K562 (cell line): Measurements from ENCODE around the gene LHX3. TPM values are rescaled to one million over a fixed set of nuclear protein-coding genes. Genes with fewer than 3 reads are reported as not detected.

Source experiments
- ATAC-seq: fragments of 200-7000 bp; cut with Tn5 transposase; 3 replicates; pipeline ENCODE4 v1.9.1; 2020; ENCODE audit warnings: moderate library complexity
- BruUV-seq: library from RNA; stranded (reverse); fragments of 400-500 nt; replicated peaks from 2 replicates; lab custom pipeline; 2021; lab: Mats Ljungman, UMichigan
- CTCF ChIA-PET: fragments of 300-600 bp; formaldehyde crosslinking; extraction: SDS; loops from one replicate; lab custom pipeline; 2021; ENCODE audit warnings: low intra/inter-chr PET ratio; lab: Yijun Ruan, JAX
- POLR2A ChIA-PET: fragments of 300-600, 350-650 bp; sonication (Branson Sonifier 250); formaldehyde crosslinking; extraction: SDS; loops from one replicate; lab custom pipeline; 2021; ENCODE audit warnings: antibody characterized with exemption, inconsistent platforms; lab: Yijun Ruan, JAX
- DNase-seq, 4 experiments: peaks; one replicate each; pipeline versions ENCODE4 v3.0.0 to v3.0.0-alpha.2; 2011 to 2018; ENCODE audit warnings: low spot score in 3 of 4, mixed read lengths in 3 of 4; ENCODE audit errors: extremely low read depth in 1 of 4
- FAIRE-seq: peaks from 2 replicates; lab custom pipeline; 2011; peaks lifted over from hg19 to GRCh38; lab: Jason Lieb, UNC
- H2AFZ ChIP-seq: 2 replicates; pipeline ENCODE4 v1.6.0; 2011; ENCODE audit warnings: low read depth, low read length, control low read depth, inconsistent platforms
- H3K27ac ChIP-seq: fragments of 200-600 bp; 3 replicates; pipeline ENCODE4 v1.8.0; 2011; ENCODE audit warnings: low read depth, mild to moderate bottlenecking, control low read depth, inconsistent platforms, low read length, moderate library complexity, mixed read lengths; ENCODE audit errors: extremely low read depth
- H3K27me3 ChIP-seq, 2 experiments: fragments of 300-600 bp in 1 of 2; 2 replicates in 1 of 2; 3 replicates in 1 of 2; pipeline versions ENCODE4 v1.6.0 to v1.8.0; 2011; ENCODE audit warnings: inconsistent platforms in 2 of 2, low read length in 2 of 2, mild to moderate bottlenecking in 1 of 2, mixed read lengths in 1 of 2, moderate library complexity in 1 of 2; ENCODE audit not compliant: control insufficient read depth in 2 of 2, insufficient read depth in 2 of 2
- H3K36me3 ChIP-seq: fragments of 300-600 bp; 3 replicates; pipeline ENCODE4 v1.8.0; 2011; ENCODE audit warnings: mild to moderate bottlenecking, low read length, inconsistent platforms; ENCODE audit not compliant: control insufficient read depth, insufficient read depth
- H3K4me1 ChIP-seq, 2 experiments: fragments of 200-600 bp in 1 of 2; replicated peaks in 1 of 2; 2 replicates in 1 of 2; 3 replicates in 1 of 2; pipeline versions ENCODE4 v1.5.1 to v1.8.0; 2011; ENCODE audit warnings: inconsistent platforms in 2 of 2, low read length in 2 of 2, mild to moderate bottlenecking in 1 of 2, mixed read lengths in 1 of 2, moderate library complexity in 1 of 2; ENCODE audit not compliant: control insufficient read depth in 2 of 2, insufficient read depth in 2 of 2
- H3K4me2 ChIP-seq: 2 replicates; pipeline ENCODE4 v1.6.1; 2011; ENCODE audit warnings: low read length, control low read depth, inconsistent platforms, mixed read lengths; ENCODE audit not compliant: insufficient read depth
- H3K4me3 ChIP-seq: fragments of 200-600 bp; sonication (generic), shearing (Covaris generic); 2 replicates; pipeline ENCODE4 v1.5.1; 2016; ENCODE audit warnings: control low read depth, inconsistent platforms
- H3K79me2 ChIP-seq: fragments of 200-600 bp; 3 replicates; pipeline ENCODE4 v1.8.0; 2011; ENCODE audit warnings: low read length, inconsistent platforms; ENCODE audit not compliant: control insufficient read depth, insufficient read depth
- H3K9ac ChIP-seq, 2 experiments: 2 replicates each; pipeline versions ENCODE4 v1.6.0 to v1.6.1; 2011; ENCODE audit warnings: low read depth in 2 of 2, low read length in 2 of 2, control low read depth in 1 of 2, inconsistent platforms in 1 of 2, mild to moderate bottlenecking in 1 of 2, mixed read lengths in 1 of 2; ENCODE audit not compliant: insufficient read depth in 1 of 2
- H3K9me1 ChIP-seq: one replicate; pipeline ENCODE4 v1.6.0; 2011; ENCODE audit warnings: inconsistent platforms, mild to moderate bottlenecking, low read length, moderate library complexity; ENCODE audit not compliant: control insufficient read depth, insufficient read depth
- H3K9me3 ChIP-seq: replicated peaks from 2 replicates; pipeline ENCODE4 v1.5.1; 2011; ENCODE audit warnings: low read depth, low read length, inconsistent platforms; ENCODE audit not compliant: control insufficient read depth, insufficient read depth
- H4K20me1 ChIP-seq: replicated peaks from 2 replicates; pipeline ENCODE4 v1.6.1; 2011; ENCODE audit warnings: low read length, inconsistent platforms, mixed read lengths; ENCODE audit not compliant: control insufficient read depth, insufficient read depth
- POLR2G ChIP-seq: fragments of 200-400 bp; formaldehyde crosslinking; IDR thresholded peaks from 2 replicates; pipeline ENCODE4 v1.6.1; 2017; ENCODE audit warnings: low read depth, mild to moderate bottlenecking, antibody characterized with exemption, low read length, moderate library complexity
- STAT5A ChIP-seq: IDR thresholded peaks from 2 replicates; pipeline ENCODE4 v1.6.1; 2012; ENCODE audit warnings: low read length, inconsistent platforms, borderline replicate concordance
- ZBED1 ChIP-seq: IDR thresholded peaks from 2 replicates; pipeline ENCODE4 v1.6.1; 2014
- WGBS: fragments of 100-300 bp; shearing (Covaris generic); methylation state at CpG from one replicate; pipeline ENCODE4 v1.1.6; 2016; ENCODE audit warnings: low coverage, mixed read lengths; ENCODE audit not compliant: insufficient coverage; ENCODE audit errors: missing lambda C conversion rate; 5-methylcytosine and 5-hydroxymethylcytosine counted together
- in situ Hi-C: fragments of 300-500 bp; cut with MboI; formaldehyde crosslinking; loops from 4 replicates; pipeline ENCODE4 v1.15.0; 2018; ENCODE audit warnings: inconsistent platforms, mixed read lengths
- intact Hi-C: fragments of 100-400 bp; cut with micrococcal nuclease; formaldehyde crosslinking; loops from 2 replicates; pipeline ENCODE4 v1.14.2; 2022
- polyA plus RNA-seq, 8 experiments: library from polyadenylated mRNA; depleted of rRNA in 4 of 8; stranded (reverse) in 5 of 8; unstranded in 3 of 8; fragments of >200 nt; fragmentation: Nextera tagmentation in 2 of 8; fragmentation: Illumina TruSeq in 1 of 8; extraction: Ambion mirVana in 2 of 8; extraction: Trizol in 1 of 8; gene quantifications; 2 replicates each; pipeline versions ENCODE4 v1.2.1 to v1.2.3, GENCODE V29; 2011 to 2014; ENCODE audit warnings: inconsistent platforms in 1 of 8, missing spikeins in 1 of 8
- total RNA-seq, 7 experiments: library from RNA; depleted of rRNA in 6 of 7; stranded (reverse); fragments of >200 nt in 6 of 7; fragmentation: Illumina TruSeq in 2 of 7; extraction: Trizol in 2 of 7; gene quantifications; 2 replicates each; pipeline versions ENCODE4 v1.2.1 to v1.2.3, GENCODE V29; 2011 to 2021; ENCODE audit warnings: low replicate concordance in 1 of 7

Gene LHX3
- total and polyA plus RNA-seq, 9 of the 15 experiments (the other 6 are each of a cell fraction or from before 2014, with no cell fraction given) = 0.09 TPM; not detected in 8

DNA sequence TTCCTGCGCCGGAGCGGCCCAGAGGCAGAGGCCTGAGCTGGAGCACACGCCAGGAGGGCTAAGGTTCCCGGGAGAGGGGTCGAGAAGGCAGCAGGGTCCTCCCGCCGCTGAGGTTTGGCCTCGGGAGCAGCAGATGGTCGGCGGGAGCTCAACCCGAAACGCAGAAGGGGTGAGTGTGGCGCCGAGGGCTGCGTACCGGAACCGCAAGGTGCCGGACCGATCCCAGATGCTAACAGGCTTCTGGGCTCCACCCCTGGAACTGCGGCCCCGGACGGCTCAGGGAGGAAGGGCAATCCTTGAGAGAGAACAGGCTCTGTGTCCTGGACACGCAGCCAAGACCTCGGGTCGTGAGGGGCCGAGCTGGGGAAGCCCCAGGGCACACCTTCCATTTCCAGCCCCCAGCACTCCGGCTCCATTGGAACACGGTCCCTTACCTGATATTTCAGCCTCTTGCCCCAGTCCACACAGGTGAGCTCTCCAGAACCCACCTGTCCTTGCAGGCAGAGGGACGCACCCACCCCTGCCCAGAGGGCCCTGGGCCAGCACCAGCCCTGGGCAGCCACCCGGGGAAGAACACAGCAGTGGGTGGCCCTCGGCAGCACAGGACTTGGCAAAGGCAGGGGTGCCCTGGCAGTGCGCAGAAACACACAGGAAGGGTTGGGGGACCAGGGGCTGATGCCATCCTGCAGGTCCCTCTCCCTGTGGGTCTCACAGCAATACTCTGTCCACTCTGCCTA, 1.4 kb downstream of the LHX3 start:
- 62% methylated on average over 22 of the region's 33 CpGs for WGBS
- Histone ChIP-seq H3K9me1 (peaks cover 4% of the 10 kb centered on the region), H3K27me3 (peaks cover 19 to 34% of the 10 kb centered on the region in 2 experiments; a peak in 4 of 5 replicates), H3K4me2 (no peak overlapping the region), H3K9me3 (no peaks in the 10 kb centered on the region), H3K79me2 (no peaks in the 10 kb centered on the region), H3K27ac (no peak overlapping the region)
- in situ Hi-C loops (no loop called here), intact Hi-C loops (no loop called here)
- ATAC-seq = no peak
- FAIRE-seq = no peak
- no TSS peak for BruUV-seq
- TF ChIP-seq POLR2G (0 out of 2 replicates have a peak, but pooled peaks have one; percentile 24), ZBED1 (no peak), STAT5A (no peak)
- TF ChIP-seq, all 486 proteins: peak for 1
- Histone ChIP-seq H3K36me3 (peaks cover 16% of the 10 kb centered on the region; the same call in 2 of the 3 replicates), H3K9ac (no peak overlapping the region), H4K20me1 (peaks cover 19% of the 10 kb centered on the region), H2AFZ (no peak overlapping the region), H3K4me3 (no peak overlapping the region), H3K4me1 (peaks cover 21 to 72% of the 10 kb centered on the region in 2 experiments)
- POLR2A ChIA-PET = interaction anchor here (0.7 kb wide), 1 partner anchor 90 kb away, joined by 3 read pairs; no protein-coding TSS in a partner anchor
- CTCF ChIA-PET = no interaction called here
- no peak for DNase-seq
